NOMO-1 treated with DMSO at 0.1 percent for 48 hours (cell line): ENCODE data around the gene UNKL.
"Not testable (repeated sequence)": the region's sequence is repeated elsewhere in the genome, so short reads cannot be mapped to it uniquely, and the experiment has no call there.

Source experiments
- DNase-seq: peaks from one replicate; lab custom pipeline; 2025; ENCODE audit not compliant: unreplicated experiment; lab: John Stamatoyannopoulos, UW

UNKL gene

DNA sequence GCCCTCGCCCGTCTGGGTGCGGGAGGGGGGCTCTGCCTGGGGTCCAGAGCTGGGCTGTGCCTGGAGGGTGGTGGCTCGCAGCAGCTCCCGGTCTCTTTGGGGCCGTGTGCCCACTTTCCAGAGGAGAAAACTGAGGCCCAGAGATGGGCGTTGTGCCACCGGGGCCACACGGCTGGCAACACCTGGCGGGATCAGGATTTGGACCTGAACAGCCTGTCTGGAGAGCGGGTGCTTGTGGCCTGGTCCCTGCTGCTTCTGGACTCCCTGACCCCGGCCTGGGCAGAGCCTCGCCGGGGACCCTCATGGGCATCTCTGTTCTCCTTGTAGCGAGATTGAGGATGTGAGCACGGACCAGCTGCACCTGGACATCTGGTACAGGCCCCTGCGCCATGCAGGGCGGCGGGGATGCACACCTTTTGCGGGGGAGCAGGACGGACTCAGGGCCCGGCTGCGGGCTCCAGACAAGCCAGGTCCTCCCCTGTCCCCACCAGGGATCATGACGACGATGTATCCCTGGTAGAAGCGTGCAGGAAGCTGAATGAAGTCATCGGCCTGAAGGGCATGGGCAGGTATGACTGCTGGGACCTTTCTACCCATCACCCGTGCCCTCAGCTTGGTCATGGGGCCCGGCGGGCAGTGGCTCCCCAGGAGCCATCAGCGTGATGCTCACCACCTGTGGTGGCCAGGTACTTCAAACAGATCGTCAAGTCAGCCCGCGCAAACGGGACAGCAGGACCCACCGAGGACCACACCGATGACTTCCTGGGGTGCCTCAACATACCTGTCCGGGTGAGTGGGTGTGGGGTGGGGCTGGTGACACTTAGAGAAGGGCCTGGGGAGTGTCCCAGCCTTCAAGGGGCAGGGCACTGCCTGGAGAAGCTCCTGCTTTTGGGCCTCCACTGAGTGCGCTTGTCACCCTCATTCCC lies 72.7 kb downstream of the UNKL start:
- DNase-seq = no peak

DNA sequence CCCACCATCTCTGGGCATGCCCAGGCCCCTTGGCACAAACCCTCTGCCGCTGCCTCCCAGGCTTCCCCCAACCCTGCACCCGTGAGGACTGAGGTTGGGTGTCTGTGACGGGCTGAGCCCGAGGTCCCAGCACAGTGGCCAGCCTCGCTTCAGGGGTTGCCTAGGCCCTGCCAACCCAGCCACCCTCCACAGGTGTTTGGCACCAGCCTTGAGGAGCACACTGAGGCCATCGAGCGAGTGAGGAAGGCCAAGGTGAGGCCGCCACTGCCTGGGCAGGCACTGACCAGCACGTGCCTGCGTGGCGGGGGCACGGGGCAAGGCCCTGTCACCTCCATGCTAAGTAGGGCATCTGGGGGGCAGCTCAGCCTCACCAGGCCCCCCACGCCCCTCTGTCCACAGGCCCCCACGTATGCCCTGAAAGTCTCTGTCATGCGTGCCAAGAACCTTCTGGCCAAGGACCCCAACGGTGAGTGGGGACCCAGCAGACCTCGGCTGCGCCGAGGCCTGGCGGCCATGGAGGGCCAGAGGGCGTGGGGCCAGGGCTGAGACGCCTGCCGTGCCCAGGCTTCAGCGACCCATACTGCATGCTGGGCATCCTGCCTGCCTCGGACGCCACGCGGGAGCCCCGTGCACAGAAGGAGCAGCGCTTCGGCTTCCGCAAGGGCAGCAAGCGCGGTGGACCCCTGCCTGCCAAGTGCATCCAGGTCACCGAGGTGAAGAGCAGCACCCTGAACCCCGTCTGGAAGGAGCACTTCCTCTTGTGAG lies 73.6 kb downstream of the UNKL start:
- DNase-seq = no peak

DNA sequence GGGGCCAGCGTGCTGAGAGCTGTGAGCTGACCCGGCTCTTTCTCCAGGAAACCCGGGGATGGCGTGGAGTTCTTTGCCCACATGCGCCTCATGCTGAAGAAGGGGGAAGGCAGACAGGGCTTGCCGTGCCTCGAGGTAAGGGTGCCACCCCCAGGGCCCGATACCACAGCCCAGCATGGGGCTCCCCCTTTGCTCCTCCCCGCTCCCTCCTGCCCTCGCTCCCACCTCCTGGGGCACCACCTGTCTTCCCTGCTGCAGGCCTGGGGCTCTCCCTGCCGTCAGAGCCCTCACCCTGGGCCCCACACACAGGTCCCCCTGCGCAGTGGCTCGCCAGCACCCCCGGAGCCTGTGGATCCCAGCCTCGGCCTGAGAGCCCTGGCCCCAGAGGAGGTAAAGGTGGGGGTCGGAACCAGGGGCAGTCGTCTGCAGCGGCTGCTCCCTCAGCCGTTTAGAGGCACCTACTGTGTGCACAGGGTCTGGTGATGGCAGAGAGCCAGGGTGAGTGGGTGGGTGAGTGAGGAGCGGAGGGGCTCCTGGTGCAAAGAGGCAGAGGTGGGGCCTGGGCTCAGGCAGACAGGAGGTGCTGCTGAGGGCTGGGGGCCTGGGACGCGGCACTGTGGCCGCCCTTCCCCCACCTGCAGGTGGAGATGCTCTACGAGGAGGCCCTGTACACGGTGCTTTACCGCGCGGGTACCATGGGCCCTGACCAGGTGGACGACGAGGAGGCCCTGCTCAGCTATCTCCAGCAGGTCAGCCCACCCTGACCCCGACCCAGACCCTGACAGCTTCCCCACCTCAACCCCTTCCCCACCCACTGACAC lies 75.4 kb downstream of the UNKL start:
- no peak for DNase-seq

DNA sequence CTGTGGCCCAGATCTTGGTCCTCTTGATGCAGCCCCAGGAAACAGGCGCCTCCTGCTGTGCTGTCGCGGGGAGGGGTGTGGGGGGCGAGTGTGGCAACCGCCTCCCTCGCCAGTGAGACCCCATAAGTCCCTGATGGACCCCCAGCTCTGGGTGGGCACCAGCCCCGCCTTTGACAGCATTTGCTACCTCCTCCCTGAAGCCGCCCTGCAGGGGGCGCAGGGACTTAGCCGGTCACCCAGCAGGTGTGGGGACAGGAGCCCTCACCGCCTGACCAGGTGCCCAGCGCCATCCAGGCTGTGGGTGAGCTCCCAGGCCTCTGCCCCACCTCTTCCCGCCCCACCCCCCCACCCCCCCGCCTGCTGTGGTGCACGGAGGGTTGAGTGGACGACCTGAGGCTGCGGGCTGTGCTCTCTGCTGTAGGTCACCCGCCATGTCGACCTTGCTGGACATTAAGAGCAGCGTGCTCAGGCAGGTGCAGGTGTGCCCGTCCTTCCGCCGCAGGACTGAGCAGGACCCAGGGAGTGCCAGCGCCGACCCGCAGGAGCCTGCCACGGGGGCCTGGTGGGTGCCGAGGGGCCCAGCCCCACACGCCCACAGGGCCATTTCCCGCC lies 76.3 kb downstream of the UNKL start:
- no peak for DNase-seq

DNA sequence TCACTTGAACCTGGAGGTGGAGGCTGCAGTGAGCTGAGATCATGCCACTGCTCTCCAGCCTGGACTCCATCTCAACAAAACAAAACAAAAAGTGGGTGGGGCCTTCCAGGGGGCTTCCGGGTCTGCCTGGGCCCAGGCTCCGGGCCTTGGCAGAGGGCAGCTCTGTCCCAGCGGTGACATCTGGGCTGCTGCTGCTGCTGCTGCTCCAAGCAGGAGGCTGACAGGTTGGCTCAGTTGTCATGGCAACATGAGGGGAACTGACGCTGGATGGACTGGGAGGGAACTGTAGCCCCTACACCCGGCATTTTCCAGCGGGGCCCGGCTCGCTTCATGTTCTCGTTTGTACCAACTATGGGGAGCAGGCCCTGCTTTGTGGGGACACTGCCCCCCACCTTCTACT lies 77.0 kb downstream of the UNKL start:
- DNase-seq = no peak

DNA sequence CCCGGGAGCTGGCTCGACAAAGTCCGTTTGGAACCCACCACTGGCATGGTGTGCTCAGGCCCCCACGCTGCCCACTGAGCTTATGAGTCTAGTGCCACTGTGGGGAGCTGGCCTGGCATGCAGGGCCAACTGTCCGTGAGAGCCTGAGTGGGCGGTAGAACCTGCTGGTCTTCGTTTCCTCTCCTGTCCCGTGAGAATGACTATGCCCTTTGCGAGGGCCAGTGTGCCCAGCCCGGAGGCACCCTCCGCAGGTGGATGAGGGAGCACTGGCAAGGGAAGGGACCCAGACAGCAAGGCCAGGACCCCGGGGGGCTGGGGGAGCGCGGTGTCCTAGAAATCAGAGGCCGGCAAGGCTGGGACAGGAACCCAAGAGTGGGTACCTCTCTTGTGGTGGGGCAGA lies 77.9 kb downstream of the UNKL start:
- no peak for DNase-seq

DNA sequence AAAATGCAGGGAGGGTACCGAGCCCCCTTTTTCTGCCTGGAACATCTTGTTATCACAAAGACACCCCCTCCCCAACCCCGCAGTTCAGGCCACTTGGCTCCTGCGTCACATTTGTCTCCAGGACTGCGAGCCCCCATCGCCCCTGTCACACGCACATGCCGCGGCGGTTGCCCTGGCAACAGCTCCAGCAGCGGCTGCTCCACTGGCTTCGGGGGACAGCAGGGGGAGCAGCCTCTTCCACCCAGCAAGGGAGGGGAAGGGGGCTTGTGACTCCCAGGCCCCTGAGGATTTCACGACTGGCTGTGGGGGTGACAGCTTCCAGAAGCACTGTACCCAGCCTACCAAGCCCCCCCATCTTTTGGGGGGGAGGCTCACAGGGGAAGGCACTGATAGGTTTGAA lies 78.5 kb downstream of the UNKL start:
- DNase-seq = no peak

DNA sequence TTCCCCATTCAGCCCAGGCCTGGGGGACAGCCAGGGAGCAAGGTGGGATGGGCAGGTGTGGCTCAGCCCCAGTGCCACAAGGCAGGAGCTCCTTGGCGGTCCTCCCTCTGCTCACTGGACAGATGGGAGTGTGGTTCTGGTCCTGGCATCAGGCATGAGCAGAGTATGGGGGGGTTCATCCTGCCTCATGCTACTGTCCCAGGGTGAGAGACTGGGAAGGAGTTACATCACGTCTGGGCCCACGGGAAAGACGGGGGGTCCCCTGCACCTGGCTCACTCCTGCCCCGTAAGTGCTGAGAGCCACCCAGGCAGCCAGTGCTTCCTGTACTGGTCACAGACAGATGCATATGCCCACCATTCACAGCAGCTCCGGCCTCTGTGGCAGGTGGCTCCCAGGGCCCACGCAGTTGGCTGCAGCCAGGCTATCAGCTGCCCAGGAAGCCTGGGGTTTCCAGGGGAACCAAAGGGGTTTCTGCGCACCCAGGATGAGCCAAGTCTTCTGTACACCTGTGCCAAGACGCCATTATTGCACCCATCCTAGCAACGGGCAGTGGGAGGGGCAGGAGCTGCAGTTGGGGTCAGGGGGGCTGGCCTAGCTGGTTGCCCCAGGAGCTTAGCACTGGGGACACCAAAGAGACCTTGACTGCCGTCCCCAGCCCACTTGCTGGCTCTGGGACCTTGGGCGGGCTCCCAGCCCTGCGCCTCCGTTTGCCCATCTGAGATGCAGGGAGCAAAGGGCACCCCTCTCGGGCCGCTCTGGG lies 79.1 kb downstream of the UNKL start:
- DNase-seq = no peak

DNA sequence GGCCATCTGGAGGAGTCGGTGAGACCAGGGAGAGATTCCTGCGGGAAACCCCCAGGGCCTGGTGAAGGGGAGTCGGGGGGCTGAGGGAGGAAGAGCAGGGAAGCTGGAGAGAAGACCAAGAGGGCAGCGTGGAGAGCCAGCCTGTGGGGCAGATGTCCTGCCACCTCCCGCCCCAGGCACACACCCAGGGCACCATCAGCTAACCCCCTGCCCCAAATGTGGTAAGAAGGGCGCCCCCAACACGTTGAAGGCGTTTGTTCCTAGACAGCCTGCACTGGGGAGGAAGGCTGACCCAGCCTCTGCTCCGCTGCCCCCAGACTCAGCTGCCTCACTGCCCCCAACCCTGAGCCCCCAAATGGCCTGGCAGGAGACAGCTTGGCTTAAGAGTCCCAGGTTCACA lies 79.8 kb downstream of the UNKL start:
- DNase-seq = no peak

DNA sequence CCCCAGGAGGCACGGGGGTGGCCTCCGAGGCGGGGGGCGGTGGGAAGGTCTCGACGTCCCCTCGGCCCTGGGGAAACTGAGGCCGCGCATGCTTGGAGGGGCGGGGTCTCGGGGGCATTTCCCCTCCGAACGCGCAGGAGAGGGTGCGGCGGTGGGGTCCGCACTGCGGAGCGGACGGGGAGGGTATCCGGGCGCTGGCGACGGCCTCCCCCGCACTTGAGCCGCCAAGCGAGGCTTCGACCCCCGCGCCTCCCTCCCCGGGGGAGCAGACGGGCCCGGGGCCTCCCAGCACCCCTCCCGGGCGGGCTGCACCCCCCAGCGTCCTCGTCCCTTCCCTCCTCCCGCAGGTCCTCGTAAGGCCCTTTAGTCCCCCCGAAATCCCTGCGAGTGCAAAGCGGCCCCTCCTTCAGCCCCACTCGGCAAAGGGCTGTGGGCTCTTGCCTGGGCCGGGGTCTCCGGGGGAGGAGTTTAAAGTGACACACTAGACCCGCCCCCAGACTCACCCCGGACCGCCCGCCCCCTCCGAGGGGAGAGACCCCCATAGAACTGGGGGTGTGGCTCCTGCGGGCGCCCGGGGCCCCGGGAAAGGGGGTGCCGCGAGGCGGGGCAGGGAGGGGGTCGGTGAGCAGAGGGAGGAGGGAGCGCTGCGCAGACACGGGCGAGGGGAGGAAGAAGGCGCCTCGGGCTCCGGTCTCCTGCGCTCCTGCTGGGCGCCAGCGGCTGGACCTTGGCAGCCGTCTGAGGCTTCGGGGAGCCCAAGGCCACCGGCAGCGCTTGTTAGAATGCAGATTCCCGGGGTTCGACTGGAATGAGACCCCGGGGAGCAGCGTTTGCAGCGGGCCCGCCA lies 80.4 kb downstream of the UNKL start:
- no peak for DNase-seq

DNA sequence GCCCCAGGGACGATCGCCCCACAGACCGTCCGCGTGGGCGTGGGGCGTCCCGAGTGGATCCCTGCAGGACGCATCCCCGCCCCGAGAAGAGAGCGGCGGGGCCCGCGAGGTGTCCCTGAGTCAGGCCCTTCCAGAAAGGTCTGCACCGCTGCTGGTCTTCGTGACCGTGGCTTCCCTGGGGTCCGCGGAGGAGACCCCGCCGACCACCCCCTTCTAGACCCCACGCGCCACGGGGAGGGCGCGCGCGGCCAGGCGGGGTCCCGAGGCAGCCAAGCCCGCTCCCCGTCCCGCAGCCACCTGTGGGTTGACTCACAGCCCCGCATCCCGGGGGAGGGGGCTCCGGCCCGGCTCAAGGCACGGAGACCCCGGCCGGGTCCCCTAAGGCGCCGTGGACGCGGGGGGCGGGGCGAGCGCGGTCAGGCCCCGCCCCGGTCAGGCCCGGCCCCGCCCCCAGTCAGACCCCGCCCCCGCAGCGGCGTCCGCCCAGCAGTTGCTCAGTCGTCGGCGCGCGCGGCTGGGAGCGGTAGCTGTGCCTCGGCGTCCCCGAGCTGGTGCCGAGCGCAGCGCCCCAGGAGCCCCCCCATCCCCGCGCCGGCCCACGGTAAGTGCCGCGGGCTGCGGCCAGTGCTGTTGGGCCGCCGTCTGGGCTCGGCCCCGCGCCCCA lies 81.2 kb downstream of the UNKL start, which contains the start of gene BAIAP3:
Gene BAIAP3, plus strand, starts transcription at position 497 of the 664 bp plus-strand sequence. CDS start 4,905 bp downstream, outside the sequence.
- peak; percentile 23 for DNase-seq

DNA sequence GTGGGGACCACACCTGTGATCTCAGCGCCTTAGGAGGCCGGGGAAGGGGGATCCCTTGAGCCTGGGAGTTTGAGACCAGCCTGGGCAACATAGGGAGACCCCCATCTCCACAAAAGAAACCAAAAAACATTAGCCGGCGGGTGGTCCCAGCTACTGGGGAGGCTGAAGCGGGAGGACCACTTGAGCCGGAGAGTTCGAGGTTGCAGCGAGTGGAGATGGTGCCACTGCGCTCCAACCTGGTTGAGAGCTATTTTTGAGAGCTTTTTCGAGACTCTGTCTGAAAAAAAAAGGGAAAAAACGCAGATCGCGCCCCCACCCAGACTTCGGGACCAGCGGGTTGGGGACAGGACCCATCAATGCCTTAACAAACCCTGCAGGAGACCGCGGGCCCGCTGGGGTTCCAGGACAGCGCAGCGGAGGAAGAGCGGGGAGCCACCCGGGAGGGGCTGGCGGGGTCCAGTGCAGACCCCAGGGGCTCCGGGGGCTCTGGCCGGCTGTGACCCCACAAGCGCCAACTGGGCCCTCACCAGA lies 81.8 kb downstream of the UNKL start:
- DNase-seq = no peak

DNA sequence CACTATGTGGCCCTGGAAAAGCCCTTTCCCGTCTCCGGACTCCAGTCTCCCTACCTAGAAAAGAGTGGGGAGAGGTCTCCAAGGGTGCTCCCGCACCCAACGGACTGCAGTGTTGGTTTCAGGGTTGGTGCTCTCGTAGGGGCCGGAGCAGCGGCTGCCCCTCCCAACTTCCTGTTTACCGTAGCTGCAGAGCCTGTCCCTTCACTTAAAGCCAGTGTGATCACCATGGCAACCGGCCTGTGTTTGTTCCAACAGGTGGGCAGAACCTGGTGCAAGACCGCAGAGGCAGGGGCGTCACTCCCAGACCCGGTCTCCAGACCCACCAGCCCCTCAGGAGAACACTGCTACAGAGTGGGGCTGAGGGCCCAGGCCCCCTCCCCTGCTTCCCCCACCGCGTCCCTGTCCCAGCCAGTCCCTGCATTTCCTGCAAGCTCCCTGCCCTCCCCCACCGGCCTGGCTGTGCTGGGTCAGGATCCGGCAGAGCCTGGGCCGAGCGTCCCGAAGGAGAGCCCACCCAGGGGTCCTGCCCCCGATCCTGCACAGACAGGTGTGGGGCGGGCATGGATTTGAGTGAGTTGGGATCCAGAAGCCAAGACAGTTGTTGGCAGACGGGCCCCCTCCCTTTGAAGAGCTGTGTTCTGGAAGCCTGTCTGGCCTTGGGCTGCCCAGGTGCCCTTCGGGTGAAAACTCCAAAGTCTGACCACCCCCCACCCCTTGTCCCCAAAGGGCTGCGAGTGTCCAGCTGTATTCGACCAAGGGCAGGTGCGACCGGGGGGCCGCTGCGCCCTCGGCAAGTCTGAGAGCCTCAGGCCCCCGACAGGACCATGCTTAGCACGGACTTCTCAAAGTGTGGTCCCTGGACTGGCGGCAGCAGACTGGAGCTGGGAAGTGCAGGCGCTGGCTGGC lies 82.5 kb downstream of the UNKL start:
- DNase-seq = peak; percentile 35

DNA sequence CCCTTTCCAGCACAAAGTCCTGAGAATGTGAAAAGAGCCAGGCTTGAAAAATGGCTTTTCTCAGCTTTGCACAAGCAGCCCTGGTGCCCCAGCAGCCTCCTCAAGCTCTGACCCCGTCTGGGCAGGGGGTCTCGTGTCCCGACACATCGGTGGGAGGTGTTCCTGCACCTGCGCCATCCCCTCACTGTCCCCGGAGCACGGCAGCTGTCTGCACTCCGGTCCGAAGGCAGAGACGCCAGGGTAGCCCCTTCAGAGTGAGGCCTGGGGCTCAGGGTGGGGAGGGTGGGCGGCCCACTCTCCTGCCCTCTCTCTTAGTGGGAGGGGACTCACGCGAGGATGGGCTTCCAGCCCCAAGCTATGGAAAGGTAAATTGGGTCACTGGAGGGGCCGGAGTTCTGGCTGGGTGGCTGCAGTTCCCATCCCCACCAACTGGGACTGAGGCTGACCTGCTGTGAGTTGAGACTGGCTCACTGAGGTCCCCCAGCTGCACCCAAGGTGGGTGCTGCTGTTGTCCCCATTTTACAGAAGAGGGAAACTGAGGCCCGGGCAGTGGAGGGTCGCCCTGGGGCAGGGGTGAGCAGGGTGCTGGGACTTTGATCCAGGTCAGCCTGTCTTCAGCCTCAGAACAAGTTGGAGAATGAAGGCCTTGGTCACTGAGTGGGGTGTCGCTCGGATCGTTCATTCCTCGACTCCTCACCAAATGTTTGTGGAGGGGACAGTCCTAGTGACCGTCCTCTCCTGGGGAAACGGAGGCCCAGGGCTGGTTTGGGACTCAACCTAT lies 83.4 kb downstream of the UNKL start:
- no peak for DNase-seq

DNA sequence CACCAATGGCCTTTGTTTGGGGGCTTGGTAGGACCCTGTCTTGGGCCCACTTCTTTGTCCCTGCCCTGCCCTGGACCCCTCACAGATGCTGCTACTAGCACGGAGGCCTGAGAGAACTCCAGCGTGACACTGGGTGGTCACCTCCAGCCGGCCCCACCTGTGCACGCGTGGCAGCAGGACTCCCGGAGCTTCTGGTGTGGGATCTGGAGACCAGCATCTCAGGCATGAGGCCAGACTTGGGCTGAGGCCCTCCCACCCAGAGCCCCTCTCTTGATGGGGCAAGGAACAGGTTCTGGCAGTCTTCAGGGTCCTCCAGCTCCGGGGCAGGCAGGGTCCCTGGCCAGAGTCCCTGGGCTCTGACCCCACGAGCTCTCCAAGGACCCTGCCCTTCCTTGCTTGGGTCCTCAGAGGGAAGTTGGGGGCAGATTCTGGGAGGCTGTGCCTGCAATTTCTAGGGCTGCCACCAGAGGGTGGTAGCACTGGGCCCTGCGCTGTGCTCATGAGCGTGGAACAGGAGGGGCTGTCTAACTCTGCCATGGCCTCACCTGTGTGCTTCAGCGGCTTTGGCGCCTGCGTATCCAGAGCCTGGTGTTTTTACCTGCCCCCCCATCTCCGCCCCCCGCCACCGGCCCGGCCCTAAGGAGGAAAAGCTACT lies 84.1 kb downstream of the UNKL start:
- no peak for DNase-seq

DNA sequence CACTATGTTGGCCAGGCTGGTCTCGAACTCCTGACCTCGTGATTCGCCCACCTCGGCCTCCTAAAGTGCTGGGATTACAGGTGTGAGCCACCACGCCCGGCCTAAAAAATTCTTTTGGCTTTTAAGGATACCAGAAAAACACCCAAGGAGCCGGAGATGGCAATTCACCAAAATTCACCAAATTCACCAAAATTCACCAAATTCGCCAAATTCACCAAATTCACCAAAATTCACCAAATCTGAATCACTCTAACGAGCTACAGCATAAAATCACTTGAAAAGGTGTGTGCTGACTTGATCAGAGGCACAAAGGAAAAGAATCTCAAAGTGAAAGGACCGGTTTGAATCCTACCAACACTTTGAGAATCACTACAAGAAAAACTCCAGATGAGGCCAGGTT lies 85.5 kb downstream of the UNKL start:
- not testable (repeated sequence) for DNase-seq
